AG10803 (cell line): ENCODE data around the gene RRN3.
"Not testable (repeated sequence)": the region's sequence is repeated elsewhere in the genome, so short reads cannot be mapped to it uniquely, and the experiment has no call there.

Source experiments
- DNase-seq: peaks from one replicate; pipeline ENCODE4 v3.0.0; 2010; ENCODE audit warnings: low read depth
- H3K4me3 ChIP-seq: 2 replicates; pipeline ENCODE4 v1.5.1; 2011; ENCODE audit warnings: mild to moderate bottlenecking, low read length, control low read depth
- CTCF ChIP-seq: conservative IDR thresholded peaks from 2 replicates; pipeline ENCODE4 v1.5.1; 2011; ENCODE audit warnings: mild to moderate bottlenecking, low read length, control low read depth, inconsistent platforms

RRN3 gene

GRCh38 chr16:15051387-15051951 is 42.6 kb downstream of the RRN3 start:
- no peak overlapping the region for H3K4me3 ChIP-seq
- TF ChIP-seq CTCF = no peak
- DNase-seq = no peak

GRCh38 chr16:15050440-15050839 is 43.6 kb downstream of the RRN3 start:
- H3K4me3 ChIP-seq, DNase-seq: not testable (repeated sequence)

GRCh38 chr16:15049581-15050180 is 44.4 kb downstream of the RRN3 start:
- no peak overlapping the region for H3K4me3 ChIP-seq
- TF ChIP-seq CTCF = no peak
- no peak for DNase-seq

- no peak for DNase-seq
- TF ChIP-seq CTCF = no peak
- H3K4me3 ChIP-seq = no peak overlapping the region
These were observed 47.2 kb downstream of the RRN3 start for GRCh38 chr16:15046692-15047376.

GRCh38 chr16:15045270-15045669 is 48.8 kb downstream of the RRN3 start:
- not testable (repeated sequence) for DNase-seq, H3K4me3 ChIP-seq

- no peak for DNase-seq
- TF ChIP-seq CTCF = no peak
These were observed 49.8 kb downstream of the RRN3 start for GRCh38 chr16:15044286-15044685.

GRCh38 chr16:15043344-15043743 is 50.7 kb downstream of the RRN3 start:
- no peak for TF ChIP-seq CTCF
- DNase-seq = peak; percentile 35
- H3K4me3 ChIP-seq = no peak overlapping the region

More at GRCh38 chr16:15044286-15044685, 49.8 kb downstream of the RRN3 start:
- H3K4me3 ChIP-seq = no peak overlapping the region

- DNase-seq = peak; percentile 79
- peak; percentile 35 for TF ChIP-seq CTCF
- H3K4me3 ChIP-seq = no peak overlapping the region
These were observed 52.6 kb downstream of the RRN3 start for GRCh38 chr16:15041271-15042004.
